PC-9 (cell line): ENCODE results near the gene PPM1E.

Experiments used
- EZH2 ChIP-seq: fragments of 200-600 bp; sonication (generic); IDR thresholded peaks from 2 replicates; pipeline ENCODE4 v1.8.0; 2017; ENCODE audit warnings: antibody characterized with exemption, low read depth
- TF ChIP-seq, protein P1 (sequence below): fragments of 200-600 bp; sonication (generic); conservative IDR thresholded peaks from 2 replicates; pipeline ENCODE4 v1.6.1; 2017; ENCODE audit warnings: mixed run types, antibody characterized with exemption, mild to moderate bottlenecking, moderate library complexity

DNA sequence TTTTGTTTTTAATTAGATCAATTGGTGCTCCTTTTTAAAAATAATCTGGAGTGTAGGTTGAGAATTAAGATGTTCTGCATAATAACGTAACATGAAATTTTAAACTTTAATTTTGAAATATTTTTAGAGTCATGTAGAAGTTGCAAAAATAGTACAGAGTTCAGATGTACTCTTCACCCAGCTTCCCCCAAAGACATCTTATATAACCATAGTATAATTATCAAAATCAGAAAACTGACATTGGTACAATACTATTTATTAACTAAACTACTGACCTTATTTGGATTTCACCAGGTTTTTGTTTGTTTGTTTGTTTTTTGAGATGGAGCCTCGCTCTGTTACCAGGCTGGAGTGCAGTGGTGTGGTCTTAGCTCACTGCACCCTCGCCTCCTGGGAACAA, 76.9 kb downstream of the PPM1E start:
- TF ChIP-seq, protein P1, sequence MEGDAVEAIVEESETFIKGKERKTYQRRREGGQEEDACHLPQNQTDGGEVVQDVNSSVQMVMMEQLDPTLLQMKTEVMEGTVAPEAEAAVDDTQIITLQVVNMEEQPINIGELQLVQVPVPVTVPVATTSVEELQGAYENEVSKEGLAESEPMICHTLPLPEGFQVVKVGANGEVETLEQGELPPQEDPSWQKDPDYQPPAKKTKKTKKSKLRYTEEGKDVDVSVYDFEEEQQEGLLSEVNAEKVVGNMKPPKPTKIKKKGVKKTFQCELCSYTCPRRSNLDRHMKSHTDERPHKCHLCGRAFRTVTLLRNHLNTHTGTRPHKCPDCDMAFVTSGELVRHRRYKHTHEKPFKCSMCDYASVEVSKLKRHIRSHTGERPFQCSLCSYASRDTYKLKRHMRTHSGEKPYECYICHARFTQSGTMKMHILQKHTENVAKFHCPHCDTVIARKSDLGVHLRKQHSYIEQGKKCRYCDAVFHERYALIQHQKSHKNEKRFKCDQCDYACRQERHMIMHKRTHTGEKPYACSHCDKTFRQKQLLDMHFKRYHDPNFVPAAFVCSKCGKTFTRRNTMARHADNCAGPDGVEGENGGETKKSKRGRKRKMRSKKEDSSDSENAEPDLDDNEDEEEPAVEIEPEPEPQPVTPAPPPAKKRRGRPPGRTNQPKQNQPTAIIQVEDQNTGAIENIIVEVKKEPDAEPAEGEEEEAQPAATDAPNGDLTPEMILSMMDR: no peak
- TF ChIP-seq EZH2: no peak
